ENCODE measurements around the gene HTRA3.

The HTRA3 gene

DNA sequence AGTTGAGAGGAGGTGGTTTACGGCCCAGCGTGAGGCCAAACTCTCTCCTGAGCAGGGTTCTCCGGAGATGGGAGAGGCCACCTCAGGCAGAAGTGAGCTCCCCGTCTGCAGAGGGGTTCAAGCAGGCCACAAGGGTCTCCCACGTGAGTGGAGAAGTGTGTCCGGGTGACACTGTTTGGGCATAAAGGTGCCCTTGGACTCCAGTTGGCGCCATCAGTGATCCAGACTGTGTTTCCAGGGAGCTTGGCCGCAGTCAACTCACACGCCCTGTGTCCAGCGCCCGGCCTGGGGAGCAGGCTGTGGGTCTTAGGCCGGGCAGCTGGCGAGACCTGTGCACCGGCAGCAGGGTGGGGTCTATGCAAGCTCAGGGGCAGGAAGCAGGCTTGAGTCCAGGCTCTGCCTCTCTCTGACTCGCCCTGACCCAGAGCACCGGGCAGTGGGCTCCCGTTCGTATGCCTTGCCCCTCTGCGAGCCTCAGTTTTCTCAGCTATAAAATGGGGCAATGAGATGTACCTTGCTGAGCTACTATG, 24.6 kb upstream of the HTRA3 start:
- in situ Hi-C loops (cut with HindIII; ENCODE audit: low pct_unique_long_range_greater_than_20kb, low sequenced_read_pairs) = no loop called here
- no peak for TF ChIP-seq JUND (IDR thresholded peaks at IDR 0.05; ENCODE audit: low read depth)

DNA sequence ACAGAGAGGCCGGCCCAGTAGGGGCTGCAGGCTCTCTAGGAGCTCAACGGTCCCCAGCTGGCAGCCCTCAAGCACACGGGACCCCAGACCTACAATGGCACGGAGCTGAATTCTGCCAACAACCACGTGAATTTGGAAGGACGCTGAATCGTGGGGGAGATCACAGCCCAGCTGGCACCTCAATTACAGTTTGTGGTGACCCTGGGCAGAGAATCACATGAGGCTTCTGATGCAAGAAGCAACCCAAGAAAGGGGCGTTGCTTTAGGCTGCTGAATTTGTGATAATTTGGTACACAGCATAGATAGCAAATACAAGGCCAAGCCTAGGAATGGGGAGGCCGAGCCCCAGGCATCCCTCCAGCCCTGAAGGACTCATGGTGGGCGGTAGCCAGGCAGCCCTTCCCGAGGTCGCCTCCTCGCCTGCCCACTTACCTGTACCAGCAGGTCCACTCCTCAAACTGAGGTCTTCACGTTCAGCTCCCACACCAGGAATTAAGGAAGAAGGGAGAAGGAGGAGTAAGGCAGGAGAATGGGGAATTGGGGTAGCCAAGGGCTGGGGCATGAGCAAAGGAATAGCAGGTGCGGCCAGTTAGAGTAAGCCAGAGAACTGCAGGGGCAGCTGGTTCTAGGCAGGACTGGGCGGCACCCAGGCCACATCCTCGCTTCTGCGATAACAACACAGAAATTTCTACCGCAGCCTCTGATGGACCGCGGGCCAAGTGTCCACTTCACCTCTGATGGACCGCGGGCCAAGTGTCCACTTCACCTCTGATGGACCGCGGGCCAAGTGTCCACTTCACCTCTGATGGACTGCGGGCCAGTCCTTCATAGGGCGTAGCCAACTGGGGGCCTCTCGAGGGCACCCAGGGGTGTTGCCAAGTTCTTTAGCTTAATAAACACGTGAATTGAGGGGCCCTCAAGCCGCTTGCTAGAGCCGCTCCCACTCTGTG, 23.4 kb upstream of the HTRA3 start:
- DNase-seq (ENCODE audit: low read depth in 1 of 2, low spot score in 1 of 2) = no peak
- TF ChIP-seq JUND (IDR thresholded peaks at IDR 0.05; ENCODE audit: low read depth) = no peak
- in situ Hi-C loops (cut with HindIII; ENCODE audit: low pct_unique_long_range_greater_than_20kb, low sequenced_read_pairs) = no loop called here

More for the DNA sequence above, 24.6 kb upstream of the HTRA3 start:
- DNase-seq (ENCODE audit: low read depth in 1 of 2, low spot score in 1 of 2) = no peak

DNA sequence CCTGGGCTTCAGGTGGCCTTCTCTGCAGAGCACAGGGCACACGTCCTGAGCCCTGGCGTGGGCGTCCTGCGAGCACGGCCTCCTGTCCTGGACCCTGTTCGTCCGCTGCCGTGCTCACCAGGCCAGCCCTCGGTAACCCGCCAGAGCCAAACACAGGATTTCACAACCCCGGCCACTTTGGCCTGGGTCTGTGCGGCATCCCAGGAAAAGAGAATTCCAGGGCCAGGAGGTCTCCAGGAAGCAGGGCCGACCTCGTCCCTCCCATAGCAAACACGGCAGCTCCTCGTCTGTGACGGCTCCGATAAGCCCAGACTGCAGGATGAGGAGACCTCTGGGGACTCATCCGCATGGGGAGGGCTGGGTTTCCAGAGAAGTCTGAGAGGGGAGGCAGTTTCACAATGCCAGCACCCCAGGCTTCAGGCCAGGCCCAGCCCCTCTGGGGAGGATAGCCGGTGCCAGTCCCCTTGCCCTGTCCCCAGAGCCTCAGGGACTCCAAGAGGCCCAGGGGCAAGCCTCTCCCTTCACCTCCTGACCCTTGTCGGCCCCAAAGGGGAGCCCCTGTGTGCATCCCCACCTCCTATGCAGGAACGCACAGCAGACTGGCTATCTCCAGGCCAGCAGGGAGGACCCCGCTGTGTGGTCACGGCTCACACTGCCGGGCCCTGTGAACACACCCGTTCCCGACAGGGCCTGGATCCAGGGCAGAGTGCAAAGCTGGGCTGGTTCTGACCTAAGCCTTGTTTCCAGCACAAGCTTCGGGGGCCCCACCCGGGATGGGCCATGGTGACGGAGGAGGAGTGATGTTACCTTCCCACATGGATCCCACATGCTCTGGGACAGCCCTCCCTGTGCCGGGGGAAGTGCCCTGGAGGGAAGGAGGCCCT, 22.3 kb upstream of the HTRA3 start:
- TF ChIP-seq JUND (IDR thresholded peaks at IDR 0.05; ENCODE audit: low read depth) = no peak
- in situ Hi-C loops (cut with HindIII; ENCODE audit: low pct_unique_long_range_greater_than_20kb, low sequenced_read_pairs) = no loop called here
- no peak for DNase-seq (ENCODE audit: low read depth in 1 of 2, low spot score in 1 of 2)

DNA sequence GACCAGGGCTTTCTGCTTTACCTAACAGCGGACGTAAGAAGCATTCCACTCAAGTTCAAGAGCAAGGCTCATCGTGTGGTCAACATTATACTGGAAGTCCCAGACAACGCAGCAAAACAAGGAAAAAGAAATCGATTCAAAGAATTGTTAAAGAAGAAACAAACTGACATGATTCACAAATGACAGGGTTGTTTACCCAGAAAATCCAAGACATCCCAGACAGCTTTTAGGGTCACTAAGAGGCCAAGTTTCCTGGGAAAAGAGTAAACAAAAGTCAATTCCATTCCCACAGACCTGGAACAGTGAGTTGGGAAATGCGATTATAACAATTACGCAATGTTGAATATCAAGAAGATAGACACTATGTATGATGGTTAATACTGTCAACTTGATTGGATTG, 21.5 kb upstream of the HTRA3 start:
- TF ChIP-seq JUND (IDR thresholded peaks at IDR 0.05; ENCODE audit: low read depth) = no peak
- DNase-seq (ENCODE audit: low read depth in 1 of 2, low spot score in 1 of 2) = no peak
- in situ Hi-C loops (cut with HindIII; ENCODE audit: low pct_unique_long_range_greater_than_20kb, low sequenced_read_pairs) = no loop called here

DNA sequence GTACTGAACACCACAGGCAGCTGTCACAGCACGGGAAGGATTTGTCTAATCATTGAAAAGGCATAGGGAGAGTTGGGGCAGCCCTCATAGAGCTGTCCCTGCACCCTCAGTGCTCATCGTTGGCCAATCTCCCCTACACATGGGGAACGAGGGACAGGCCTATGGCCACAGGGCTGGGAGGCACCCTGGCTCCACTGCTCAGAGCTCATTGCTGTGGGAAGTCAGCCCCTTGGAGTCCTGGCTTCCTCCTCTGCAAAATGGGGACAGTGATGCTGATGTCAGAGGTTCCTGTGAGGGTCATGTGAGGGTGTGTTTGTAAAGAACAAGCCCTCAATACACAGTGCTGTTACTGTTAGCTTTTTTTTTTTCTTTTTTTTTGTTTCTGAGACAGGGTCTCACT, 19.3 kb upstream of the HTRA3 start:
- no peak for DNase-seq (ENCODE audit: low read depth in 1 of 2, low spot score in 1 of 2)
- TF ChIP-seq JUND (IDR thresholded peaks at IDR 0.05; ENCODE audit: low read depth) = no peak
- in situ Hi-C loops (cut with HindIII; ENCODE audit: low pct_unique_long_range_greater_than_20kb, low sequenced_read_pairs) = no loop called here

DNA sequence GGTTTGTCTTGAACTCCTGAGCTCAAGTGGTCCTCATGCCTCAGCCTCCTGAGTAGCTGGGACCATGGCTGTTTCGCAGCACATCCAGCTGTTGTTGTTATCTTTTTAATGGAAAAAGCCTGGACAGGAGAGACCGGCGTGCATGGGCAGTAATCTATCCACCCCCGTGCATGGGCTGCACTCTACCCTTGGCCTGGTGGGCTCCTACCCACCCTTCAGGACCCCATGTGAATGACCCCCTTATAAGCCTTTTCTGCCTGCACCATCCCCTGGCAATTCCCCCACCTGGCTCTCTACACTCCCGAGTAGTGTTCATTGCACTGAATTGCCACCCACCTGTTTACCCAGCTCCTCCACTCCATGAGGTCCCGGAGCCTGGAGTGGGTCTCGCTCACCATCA, 18.9 kb upstream of the HTRA3 start:
- in situ Hi-C loops (cut with HindIII; ENCODE audit: low pct_unique_long_range_greater_than_20kb, low sequenced_read_pairs) = no loop called here
- TF ChIP-seq JUND (IDR thresholded peaks at IDR 0.05; ENCODE audit: low read depth) = no peak

GRCh38 chr4:8251110-8251883, 18.3 kb upstream of the HTRA3 start:
- in situ Hi-C loops (cut with HindIII; ENCODE audit: low pct_unique_long_range_greater_than_20kb, low sequenced_read_pairs) = no loop called here
- no peak for DNase-seq (ENCODE audit: low read depth in 1 of 2, low spot score in 1 of 2)
- TF ChIP-seq JUND (IDR thresholded peaks at IDR 0.05; ENCODE audit: low read depth) = no peak

More for the DNA sequence above, 18.9 kb upstream of the HTRA3 start:
- DNase-seq (ENCODE audit: low read depth in 1 of 2, low spot score in 1 of 2) = no peak

- in situ Hi-C loops (cut with HindIII; ENCODE audit: low pct_unique_long_range_greater_than_20kb, low sequenced_read_pairs) = no loop called here
- no peak for DNase-seq (ENCODE audit: low read depth in 1 of 2, low spot score in 1 of 2)
- no peak for TF ChIP-seq JUND (IDR thresholded peaks at IDR 0.05; ENCODE audit: low read depth)
These were observed 17.0 kb upstream of the HTRA3 start for GRCh38 chr4:8252301-8253173.

GRCh38 chr4:8254076-8254475, 15.5 kb upstream of the HTRA3 start:
- no peak for TF ChIP-seq JUND (IDR thresholded peaks at IDR 0.05; ENCODE audit: low read depth)
- DNase-seq (ENCODE audit: low read depth in 1 of 2, low spot score in 1 of 2) = no peak
- in situ Hi-C loops (cut with HindIII; ENCODE audit: low pct_unique_long_range_greater_than_20kb, low sequenced_read_pairs) = no loop called here

GRCh38 chr4:8255698-8256441, 13.7 kb upstream of the HTRA3 start:
- TF ChIP-seq JUND (IDR thresholded peaks at IDR 0.05; ENCODE audit: low read depth) = no peak
- DNase-seq (ENCODE audit: low read depth in 1 of 2, low spot score in 1 of 2) = no peak
- in situ Hi-C loops (cut with HindIII; ENCODE audit: low pct_unique_long_range_greater_than_20kb, low sequenced_read_pairs) = no loop called here

DNA sequence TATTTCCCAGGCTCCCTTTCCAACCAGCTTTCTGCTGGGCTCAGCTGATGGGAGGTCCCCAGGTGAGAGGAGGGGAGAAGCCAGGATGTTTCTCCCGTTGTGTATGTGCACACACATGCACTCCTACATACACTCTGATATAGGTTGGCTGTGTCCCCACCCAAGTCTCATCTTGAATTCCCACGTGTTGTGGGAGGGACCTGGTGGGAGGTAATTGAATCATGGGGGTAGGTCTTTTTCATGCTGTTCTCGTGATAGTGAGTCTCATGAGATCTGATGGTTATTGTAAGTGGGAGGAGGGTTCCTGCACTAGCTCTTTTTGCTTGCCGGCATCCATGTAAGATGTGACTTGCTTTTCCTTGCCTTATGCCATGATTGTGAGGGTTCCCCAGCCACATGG, 11.7 kb upstream of the HTRA3 start:
- in situ Hi-C loops (cut with HindIII; ENCODE audit: low pct_unique_long_range_greater_than_20kb, low sequenced_read_pairs) = no loop called here
- TF ChIP-seq JUND (IDR thresholded peaks at IDR 0.05; ENCODE audit: low read depth) = no peak

More for the DNA sequence above, 11.7 kb upstream of the HTRA3 start:
- DNase-seq (ENCODE audit: low read depth in 1 of 2, low spot score in 1 of 2) = no peak

All from T47D (cell line).